GM12892 (cell line): ENCODE data around the gene SNX5.

Source experiments
- POLR2A ChIP-seq: IDR thresholded peaks from 2 replicates; pipeline ENCODE4 v1.6.1; 2011; ENCODE audit warnings: low read depth, low read length, control low read depth
- POLR2AphosphoS5 ChIP-seq: IDR thresholded peaks from 2 replicates; pipeline ENCODE4 v1.6.1; 2011; ENCODE audit warnings: low read depth, low read length, control low read depth
- TAF1 ChIP-seq: IDR thresholded peaks from 2 replicates; pipeline ENCODE4 v1.6.1; 2011; ENCODE audit warnings: low read depth, mild to moderate bottlenecking, control low read depth, low read length, borderline replicate concordance

DNA sequence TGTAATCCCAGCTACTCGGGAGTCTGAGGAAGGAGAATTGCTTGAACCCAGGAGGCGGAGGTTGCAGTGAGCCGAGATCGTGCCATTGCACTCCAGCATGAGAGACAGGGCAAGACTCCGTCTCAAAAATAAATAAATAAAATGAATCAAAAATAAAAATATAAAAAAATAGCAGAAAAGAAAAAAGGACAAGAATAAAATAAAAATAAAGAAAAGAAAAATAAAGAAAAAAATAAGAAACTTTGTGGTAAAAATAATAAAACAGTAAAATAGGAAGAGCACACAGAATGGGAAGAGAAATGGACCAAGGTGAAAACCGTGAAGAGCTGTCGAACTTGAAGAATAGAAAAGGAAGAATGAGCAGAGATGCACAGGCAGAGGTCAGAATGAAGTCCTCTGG, 63.0 kb downstream of the SNX5 start:
- TF ChIP-seq POLR2AphosphoS5 = no peak
- TF ChIP-seq POLR2A = no peak
- TF ChIP-seq TAF1 = no peak
